ENCODE measurements around the gene GLT6D1.

The GLT6D1 gene

GRCh38 chr9:135620558-135620957 is 18.8 kb downstream of the GLT6D1 start:
- DNase-seq = no peak

- no peak for DNase-seq
These were observed 19.8 kb downstream of the GLT6D1 start for GRCh38 chr9:135619599-135619886.

- DNase-seq = no peak
These were observed 20.3 kb downstream of the GLT6D1 start for GRCh38 chr9:135618866-135619598.

GRCh38 chr9:135617991-135618411 is 21.3 kb downstream of the GLT6D1 start:
- no peak for DNase-seq

GRCh38 chr9:135617538-135617900 is 21.8 kb downstream of the GLT6D1 start:
- no peak for DNase-seq

- DNase-seq = no peak
These were observed 22.5 kb downstream of the GLT6D1 start for GRCh38 chr9:135616619-135617537.

- DNase-seq = peak; percentile 51
These were observed 23.4 kb downstream of the GLT6D1 start for GRCh38 chr9:135615666-135616618.

GRCh38 chr9:135614821-135615665 is 24.3 kb downstream of the GLT6D1 start:
- DNase-seq = no peak

GRCh38 chr9:135613946-135614805 is 25.2 kb downstream of the GLT6D1 start:
- DNase-seq = no peak

GRCh38 chr9:135612981-135613910 is 26.1 kb downstream of the GLT6D1 start:
- no peak for DNase-seq

GRCh38 chr9:135612437-135612836 is 26.9 kb downstream of the GLT6D1 start:
- no peak for DNase-seq

GRCh38 chr9:135611875-135612209 is 27.5 kb downstream of the GLT6D1 start:
- no peak for DNase-seq

- no peak for DNase-seq
These were observed 28.0 kb downstream of the GLT6D1 start for GRCh38 chr9:135611142-135611874.

GRCh38 chr9:135610290-135611141 is 28.8 kb downstream of the GLT6D1 start:
- DNase-seq = no peak

- no peak for DNase-seq
These were observed 29.9 kb downstream of the GLT6D1 start for GRCh38 chr9:135609366-135609955.

- DNase-seq = no peak
These were observed 30.4 kb downstream of the GLT6D1 start for GRCh38 chr9:135608999-135609317.

GRCh38 chr9:135608294-135608998 is 30.9 kb downstream of the GLT6D1 start:
- no peak for DNase-seq

Data from islet precursor cell (in vitro differentiated cells).